HG03139 (cell line): ENCODE results near the gene ZDHHC11.
"Not testable (repeated sequence)": the region's sequence is repeated elsewhere in the genome, so short reads cannot be mapped to it uniquely, and the experiment has no call there.

ENCODE experiments used
- ATAC-seq: cut with Tn5 transposase; IDR thresholded peaks from one replicate; pipeline ENCODE4 v1.9.1; 2021; ENCODE audit not compliant: unreplicated experiment

ZDHHC11 gene

DNA sequence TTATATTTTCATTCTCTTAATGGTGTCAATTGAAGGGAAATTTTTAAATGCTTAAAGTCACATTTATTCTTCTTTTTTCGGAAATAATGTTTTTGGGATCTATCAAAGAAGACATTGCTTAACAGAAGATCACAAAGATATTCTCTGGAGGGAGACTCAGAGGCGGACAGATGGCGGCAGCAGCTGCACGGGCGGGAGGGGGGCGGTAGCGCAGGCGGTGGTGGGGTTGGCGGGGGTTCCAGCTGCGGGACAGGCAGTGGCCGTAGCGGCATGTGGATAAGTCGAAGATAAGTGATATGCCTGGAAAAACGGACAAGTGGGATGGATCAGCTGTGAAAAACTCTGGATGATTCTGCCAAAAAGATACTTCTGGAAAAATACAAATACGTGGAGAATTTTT, 34.6 kb downstream of the ZDHHC11 start:
- no peak for ATAC-seq

DNA sequence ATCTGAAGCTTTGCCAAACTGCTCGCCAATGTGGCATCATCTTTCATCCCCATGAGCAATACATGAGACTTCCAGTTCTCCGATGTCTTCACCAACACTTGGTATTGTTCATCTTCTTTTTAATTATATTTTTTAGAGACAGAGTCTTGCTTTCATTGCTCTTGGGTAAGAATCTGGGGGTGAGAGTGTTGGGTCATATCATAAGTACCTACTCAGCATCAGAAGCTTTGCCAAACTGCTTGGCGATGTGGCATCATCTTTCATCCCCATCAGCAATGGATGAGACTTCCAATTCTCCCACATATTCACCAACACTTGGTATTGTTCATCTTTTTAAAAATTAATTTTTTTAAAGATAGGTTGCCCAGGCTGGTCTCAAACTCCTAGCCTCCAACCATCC, 35.3 kb downstream of the ZDHHC11 start:
- ATAC-seq, result no peak

DNA sequence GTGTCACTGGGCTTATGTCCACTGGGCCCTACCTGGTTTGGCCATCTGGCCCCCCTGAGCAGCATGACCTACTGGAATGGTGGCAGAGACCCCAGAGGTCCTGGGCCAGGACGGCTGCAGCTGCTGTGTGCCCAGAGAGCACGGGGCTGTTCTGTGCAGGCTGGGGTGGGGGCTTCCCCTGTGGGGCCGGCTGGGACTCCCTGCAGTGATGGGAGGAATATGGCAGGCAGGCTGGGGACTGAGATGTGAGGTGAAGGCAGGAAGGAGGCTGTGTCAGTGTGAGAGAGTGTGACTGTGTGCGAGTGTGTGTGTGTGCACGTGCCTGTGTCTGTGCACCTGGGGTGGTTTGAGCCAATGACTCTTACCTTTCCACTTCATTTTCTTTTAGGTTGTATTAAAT, 37.2 kb downstream of the ZDHHC11 start:
- ATAC-seq, result not testable (repeated sequence)

DNA sequence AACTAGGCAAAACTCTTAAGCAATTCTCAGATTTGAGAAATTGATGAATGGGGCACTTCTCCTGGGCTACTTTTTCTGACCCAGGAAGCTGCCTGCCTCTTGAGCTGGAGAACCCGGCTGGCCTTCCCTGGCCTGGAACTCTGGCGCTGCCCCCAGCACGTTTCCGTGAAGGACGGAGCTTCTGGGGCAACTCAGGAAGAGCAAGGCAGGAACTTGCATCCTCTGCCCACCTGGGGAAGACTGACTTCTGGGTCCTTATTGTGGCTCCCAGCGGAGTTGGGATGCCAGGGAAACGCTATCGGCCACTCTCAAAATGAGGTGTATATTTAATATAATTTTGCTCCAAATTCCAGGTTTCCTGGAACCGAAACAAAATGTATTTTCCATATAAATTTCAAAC, 39.4 kb downstream of the ZDHHC11 start:
- ATAC-seq, result not testable (repeated sequence)

DNA sequence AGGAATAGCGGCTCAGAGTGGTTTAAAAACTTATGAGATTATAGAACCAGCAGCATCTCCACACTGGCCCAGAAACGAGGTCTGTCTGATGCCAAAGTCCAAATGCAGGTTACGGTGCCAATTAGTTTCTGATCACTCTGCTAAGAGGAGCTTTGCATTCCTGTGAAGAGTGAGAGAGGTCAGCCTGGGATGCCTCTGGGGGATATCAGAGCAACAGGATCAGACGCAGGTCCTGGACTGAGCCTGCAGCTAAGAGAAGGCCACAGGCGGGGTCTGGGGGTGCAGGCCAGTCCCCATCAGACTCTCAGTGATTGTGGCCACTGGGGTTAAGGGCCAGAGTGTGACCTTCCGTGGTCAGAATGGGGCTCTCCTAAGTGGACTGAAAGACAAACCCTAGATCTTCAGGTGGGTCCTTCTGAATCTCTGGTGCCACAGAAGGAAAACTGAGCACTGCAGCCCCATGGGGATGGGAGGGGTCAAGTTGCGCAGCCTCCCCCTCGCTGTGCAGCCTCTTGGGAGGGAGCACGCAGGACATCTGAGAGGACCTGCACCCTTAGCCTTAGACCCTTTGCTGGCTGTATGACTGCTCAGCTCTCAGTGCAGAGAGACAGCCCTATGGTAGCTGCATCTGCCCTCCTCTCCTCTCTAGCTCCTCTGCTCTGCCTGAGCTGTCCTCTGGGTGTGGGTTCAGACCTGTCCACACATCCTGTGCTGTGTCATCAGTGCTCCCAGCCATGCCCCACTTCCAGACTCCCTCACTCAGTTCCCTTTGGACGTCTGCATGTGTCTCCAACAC, 42.9 kb downstream of the ZDHHC11 start:
- ATAC-seq, result not testable (repeated sequence)

- no peak for ATAC-seq
Measured at GRCh38 chr5:801472-801871, 49.3 kb downstream of the ZDHHC11 start.

DNA sequence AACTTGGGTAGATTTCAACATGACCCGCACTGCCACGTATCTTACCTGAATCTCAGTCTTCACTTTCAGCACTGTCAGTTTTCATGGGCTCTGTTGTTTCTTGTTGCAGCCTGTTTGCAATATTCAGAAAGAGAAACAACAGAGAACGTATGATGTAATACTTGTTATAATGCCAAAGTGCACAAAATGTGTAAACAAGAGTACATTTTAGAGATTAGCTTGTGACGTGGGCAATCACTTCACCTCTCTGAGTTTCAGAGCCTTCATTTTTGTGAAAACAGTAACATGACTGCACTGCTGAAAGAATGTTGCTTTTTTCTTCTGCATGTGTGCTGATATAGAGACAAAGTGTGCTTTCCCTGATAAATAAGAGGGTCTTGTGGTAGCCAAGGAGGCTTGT, 49.7 kb downstream of the ZDHHC11 start:
- ATAC-seq, result not testable (repeated sequence)

DNA sequence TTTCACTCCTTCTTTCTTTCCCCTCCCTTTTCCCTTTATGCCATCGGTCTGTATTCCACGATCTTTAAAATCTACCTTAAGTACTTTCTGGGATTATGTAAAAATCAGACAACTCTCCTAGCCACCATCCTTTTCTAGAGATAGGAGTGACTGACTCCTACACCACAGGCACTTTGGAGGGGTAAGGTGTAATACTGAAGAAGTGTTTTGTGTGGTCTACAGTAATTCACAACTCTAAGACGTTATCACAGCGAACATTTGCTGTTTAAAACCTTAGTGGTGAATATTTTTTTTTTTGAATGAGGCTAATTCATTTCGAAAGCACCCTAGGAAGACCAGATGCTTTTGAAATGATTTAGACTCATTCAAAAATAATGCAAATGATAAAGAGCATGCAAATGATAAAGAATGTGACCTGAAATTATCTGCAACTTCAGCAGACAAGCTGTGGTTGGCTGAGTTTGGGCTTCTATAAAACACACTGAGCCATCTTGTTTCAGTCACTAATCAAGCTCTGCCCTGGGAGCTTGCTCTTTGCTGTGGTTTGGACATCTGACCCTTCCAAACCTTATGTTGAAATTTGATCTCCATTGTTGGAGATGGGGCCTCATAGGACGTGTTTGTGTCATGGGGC, 52.2 kb downstream of the ZDHHC11 start:
- not testable (repeated sequence) for ATAC-seq

- ATAC-seq, result not testable (repeated sequence)
Measured at GRCh38 chr5:797986-798385, 52.8 kb downstream of the ZDHHC11 start.

DNA sequence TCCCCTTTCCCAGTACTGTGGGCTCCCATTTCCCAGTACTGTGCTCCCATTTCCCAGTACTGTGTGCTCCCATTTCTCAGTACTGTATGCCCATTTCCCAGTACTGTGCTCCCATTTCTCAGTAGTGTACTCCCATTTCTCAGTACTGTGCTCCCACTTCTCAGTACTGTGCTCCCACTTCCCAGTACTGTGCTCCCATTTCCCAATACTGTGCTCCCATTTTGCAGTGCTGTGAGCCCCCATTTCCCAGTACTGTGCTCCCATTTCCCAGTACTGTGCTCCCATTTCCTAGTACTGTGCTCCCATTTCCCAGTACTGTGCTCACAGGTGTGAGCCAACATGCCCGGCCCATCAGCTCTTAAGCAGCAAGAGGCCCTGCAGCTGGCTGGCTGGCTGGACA, 54.9 kb downstream of the ZDHHC11 start:
- ATAC-seq, result not testable (repeated sequence)

- ATAC-seq, result not testable (repeated sequence)
Measured at GRCh38 chr5:794948-795347, 55.8 kb downstream of the ZDHHC11 start.

GRCh38 chr5:788703-789102, 62.1 kb downstream of the ZDHHC11 start:
- ATAC-seq, result not testable (repeated sequence)

- ATAC-seq, result not testable (repeated sequence)
Measured at GRCh38 chr5:787857-788233, 62.9 kb downstream of the ZDHHC11 start.

- not testable (repeated sequence) for ATAC-seq
Measured at GRCh38 chr5:787224-787856, 63.4 kb downstream of the ZDHHC11 start.

DNA sequence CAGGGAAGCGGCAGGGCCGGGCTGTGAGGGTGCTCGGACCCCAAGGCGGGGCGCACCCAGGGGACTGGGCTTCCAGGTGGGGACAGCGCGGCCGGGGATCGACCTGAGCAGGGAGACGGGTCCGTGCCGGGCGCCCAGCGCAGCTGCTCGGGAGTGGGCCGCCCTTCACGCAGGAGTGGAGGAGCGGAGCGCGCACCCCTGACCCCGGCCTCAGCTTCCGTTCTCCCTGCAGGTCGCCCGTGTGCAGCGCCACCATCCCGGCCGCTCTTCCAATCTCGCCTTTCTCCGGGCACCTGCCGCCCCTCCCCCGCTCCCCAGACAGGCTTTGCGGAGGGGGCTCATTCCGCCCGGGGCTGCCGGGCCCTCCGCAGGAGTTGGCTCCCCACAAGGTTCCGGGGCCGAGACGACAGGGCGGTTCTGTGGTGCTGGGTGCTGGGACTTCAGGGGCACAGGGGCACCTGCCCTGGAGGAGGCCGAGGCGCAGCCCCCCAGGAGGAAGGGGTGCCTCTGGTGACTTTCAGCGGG, 65.5 kb downstream of the ZDHHC11 start:
- not testable (repeated sequence) for ATAC-seq

DNA sequence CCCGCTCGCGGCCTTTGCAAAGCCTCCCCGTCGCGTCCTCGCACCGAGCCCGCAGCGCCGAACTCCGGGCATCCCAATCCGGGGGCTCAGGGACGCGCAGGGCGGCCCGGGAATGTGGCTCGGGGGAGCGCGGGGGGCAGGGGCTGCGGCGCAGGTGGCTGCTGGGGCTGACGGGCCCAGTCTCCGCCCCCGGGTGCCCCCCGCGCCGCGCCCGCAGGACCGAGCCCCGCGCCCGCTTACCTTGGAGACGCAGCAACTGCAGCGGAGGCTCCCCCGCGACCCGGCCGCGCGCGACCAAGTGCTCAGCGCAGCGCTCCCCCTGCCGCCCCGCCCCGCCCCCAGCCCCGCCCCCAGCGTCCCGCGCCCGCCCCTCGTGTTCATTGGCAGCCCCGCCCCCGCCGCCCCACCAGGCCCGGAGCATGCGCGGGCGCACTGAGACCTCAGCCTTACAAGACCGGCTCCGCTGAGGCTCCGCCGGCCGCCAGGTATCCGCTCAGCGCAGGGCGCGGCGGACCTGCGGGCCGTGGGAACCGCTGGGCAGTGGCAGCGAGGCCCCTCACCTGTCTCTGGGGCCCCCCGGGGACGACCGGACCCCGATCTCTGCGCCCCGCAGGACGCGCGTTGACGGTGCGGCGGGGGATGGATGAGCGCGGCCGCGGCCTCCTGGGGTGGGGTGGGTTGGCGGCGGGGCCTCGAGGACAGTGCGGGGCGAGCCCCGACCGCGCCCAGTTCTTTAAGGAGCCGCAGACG, 66.2 kb downstream of the ZDHHC11 start, which contains the start of gene ZDHHC11B:
TSS of gene ZDHHC11B (minus strand) at position 302 of the 750 bp plus-strand sequence. CDS start 17,810 bp downstream, outside the sequence.
- not testable (repeated sequence) for ATAC-seq

GRCh38 chr5:783881-784427, 66.8 kb downstream of the ZDHHC11 start:
- ATAC-seq, result not testable (repeated sequence)

- not testable (repeated sequence) for ATAC-seq
Measured at GRCh38 chr5:783049-783802, 67.6 kb downstream of the ZDHHC11 start.

- ATAC-seq, result not testable (repeated sequence)
Measured at GRCh38 chr5:782356-782755, 68.4 kb downstream of the ZDHHC11 start.

- ATAC-seq, result not testable (repeated sequence)
Measured at GRCh38 chr5:780571-780970, 70.2 kb downstream of the ZDHHC11 start.
